Lung (tissue), 12 donors: ENCODE results near the gene DENND1B. TPM values are rescaled to one million over a fixed set of nuclear protein-coding genes. Genes with fewer than 3 reads are reported as not detected.

Experiments
- ATAC-seq: fragments of 200-7000 bp; cut with Tn5 transposase; one replicate; pipeline ENCODE4 v1.9.1; 2020; ENCODE audit warnings: moderate number of reproducible peaks; ENCODE audit not compliant: insufficient read depth, low FRiP score
- DNase-seq, 3 donors: peaks; one replicate each; pipeline ENCODE4 v3.0.0-alpha.2; 2013 to 2017
- H3K27ac ChIP-seq, 2 donors: one replicate each; pipeline ENCODE4 v1.5.1; 2013; ENCODE audit warnings: mild to moderate bottlenecking in 2 of 2, moderate library complexity in 2 of 2, control low read depth in 1 of 2, inconsistent platforms in 1 of 2, low read depth in 1 of 2, low read length in 1 of 2
- H3K27me3 ChIP-seq, 3 donors: one replicate each; pipeline ENCODE4 v1.5.1; 2013; ENCODE audit warnings: low read length in 2 of 3; ENCODE audit not compliant: control insufficient read depth in 3 of 3, insufficient read depth in 3 of 3
- H3K36me3 ChIP-seq, 4 donors: one replicate each; pipeline ENCODE4 v1.5.1; 2013; ENCODE audit warnings: low read length in 4 of 4, mild to moderate bottlenecking in 1 of 4, moderate library complexity in 1 of 4; ENCODE audit not compliant: control insufficient read depth in 4 of 4, insufficient read depth in 4 of 4
- H3K4me1 ChIP-seq, 5 donors: one replicate each; pipeline ENCODE4 v1.5.1; 2013; ENCODE audit warnings: low read length in 5 of 5, mild to moderate bottlenecking in 2 of 5, moderate library complexity in 1 of 5; ENCODE audit not compliant: control insufficient read depth in 5 of 5, insufficient read depth in 5 of 5
- H3K4me3 ChIP-seq: one replicate; pipeline ENCODE4 v1.5.1; 2013; ENCODE audit warnings: mild to moderate bottlenecking, control low read depth, moderate library complexity
- H3K9ac ChIP-seq, 2 donors: one replicate each; pipeline ENCODE4 v1.5.1; 2013; ENCODE audit warnings: low read length in 2 of 2, control low read depth in 1 of 2; ENCODE audit not compliant: insufficient read depth in 1 of 2
- H3K9me3 ChIP-seq, 4 donors: one replicate each; pipeline ENCODE4 v1.5.1; 2013; ENCODE audit warnings: low read length in 3 of 4, mild to moderate bottlenecking in 1 of 4, moderate library complexity in 1 of 4; ENCODE audit not compliant: control insufficient read depth in 4 of 4, insufficient read depth in 3 of 4
- WGBS, 2 donors: extraction: QIAGEN DNeasy Blood & Tissue Kit; methylation state at CpG; one replicate each; pipeline ENCODE4 v1.1.7; 2013; 5-methylcytosine and 5-hydroxymethylcytosine counted together
- polyA plus RNA-seq, 2 donors: library from polyadenylated mRNA; stranded (reverse); fragments of 200-250 nt; gene quantifications; one replicate each; pipeline ENCODE4 v1.2.1, GENCODE V29; 2013
- total RNA-seq, 2 donors: library from RNA; depleted of rRNA in 1 of 2; stranded (reverse); fragments of >200 nt in 1 of 2; gene quantifications; one replicate each; pipeline ENCODE4 v1.2.1, GENCODE V29; 2014 to 2021
- TF ChIP-seq, protein P1 (sequence below): IDR thresholded peaks from 2 replicates; pipeline ENCODE4 v1.5.1; 2012; ENCODE audit warnings: mild to moderate bottlenecking; ENCODE audit errors: control extremely low read depth, extremely low read depth
- donor health status: control.
- donor health status: control.
- donor health status: Bipolar disorder and iron deficiency.
- donor health status: healthy.
- donor health status: DM: yes; HTN: yes; CAD: no.

Gene DENND1B
- total and polyA plus RNA-seq, 4 donors = 2.7 to 41.0 (median 10.1) TPM

DNA sequence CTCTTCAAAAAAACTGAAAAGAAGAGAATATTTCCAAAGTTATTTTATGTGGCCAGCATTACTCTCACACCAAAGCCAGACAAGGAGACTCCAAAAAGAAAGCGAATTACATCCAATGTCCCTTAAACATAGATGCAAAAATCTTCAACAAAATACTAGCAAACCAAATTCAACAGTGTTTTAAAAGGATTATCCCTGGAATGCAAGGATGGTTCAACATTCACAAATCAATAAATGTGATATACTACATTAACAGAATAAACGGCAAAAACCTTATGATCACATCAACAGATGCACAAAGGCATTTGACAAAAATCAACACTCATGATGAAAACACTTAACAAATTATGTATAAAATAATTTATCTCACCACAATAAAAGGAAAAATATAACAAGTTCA is 207.8 kb downstream of the DENND1B start:
- ATAC-seq (no peak), DNase-seq (peak in 1 of 3 donors; percentile 2)
- WGBS, 2 donors = 96 to 99% methylated on average over 2 of the region's 2 CpGs
- Histone ChIP-seq H3K4me1 (no peaks in the 10 kb centered on the region), H3K9ac (no peak overlapping the region), H3K4me3 (no peak overlapping the region), H3K27me3 (no peaks in the 10 kb centered on the region), H3K36me3 (peaks cover 0 to 6% (median 1%) of the 10 kb centered on the region in 4 donors), H3K27ac (no peak overlapping the region), H3K9me3 (peaks cover 0 to 7% (median 3%) of the 10 kb centered on the region in 4 donors)
- TF ChIP-seq, protein P1, sequence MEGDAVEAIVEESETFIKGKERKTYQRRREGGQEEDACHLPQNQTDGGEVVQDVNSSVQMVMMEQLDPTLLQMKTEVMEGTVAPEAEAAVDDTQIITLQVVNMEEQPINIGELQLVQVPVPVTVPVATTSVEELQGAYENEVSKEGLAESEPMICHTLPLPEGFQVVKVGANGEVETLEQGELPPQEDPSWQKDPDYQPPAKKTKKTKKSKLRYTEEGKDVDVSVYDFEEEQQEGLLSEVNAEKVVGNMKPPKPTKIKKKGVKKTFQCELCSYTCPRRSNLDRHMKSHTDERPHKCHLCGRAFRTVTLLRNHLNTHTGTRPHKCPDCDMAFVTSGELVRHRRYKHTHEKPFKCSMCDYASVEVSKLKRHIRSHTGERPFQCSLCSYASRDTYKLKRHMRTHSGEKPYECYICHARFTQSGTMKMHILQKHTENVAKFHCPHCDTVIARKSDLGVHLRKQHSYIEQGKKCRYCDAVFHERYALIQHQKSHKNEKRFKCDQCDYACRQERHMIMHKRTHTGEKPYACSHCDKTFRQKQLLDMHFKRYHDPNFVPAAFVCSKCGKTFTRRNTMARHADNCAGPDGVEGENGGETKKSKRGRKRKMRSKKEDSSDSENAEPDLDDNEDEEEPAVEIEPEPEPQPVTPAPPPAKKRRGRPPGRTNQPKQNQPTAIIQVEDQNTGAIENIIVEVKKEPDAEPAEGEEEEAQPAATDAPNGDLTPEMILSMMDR = no peak

- WGBS, 2 donors = 94 to 96% methylated on average over 2 of the region's 2 CpGs
- H3K27me3 ChIP-seq = no peaks in the 10 kb centered on the region
- H3K9ac ChIP-seq = no peak overlapping the region
- TF ChIP-seq, protein P1 = no peak
- H3K4me1 ChIP-seq = peaks cover 0 to 3% (median 0%) of the 10 kb centered on the region in 5 donors
- H3K9me3 ChIP-seq = peaks cover 0 to 3% (median 0%) of the 10 kb centered on the region in 4 donors
- no peak overlapping the region for H3K27ac ChIP-seq
- DNase-seq (no peak), ATAC-seq (no peak)
- H3K36me3 ChIP-seq = peaks cover 0 to 5% (median 2%) of the 10 kb centered on the region in 4 donors
- no peak overlapping the region for H3K4me3 ChIP-seq
Observed at GRCh38 chr1:197561041-197561440, 214.2 kb downstream of the DENND1B start.

GRCh38 chr1:197559655-197560054 is 215.6 kb downstream of the DENND1B start:
- no peak overlapping the region for H3K4me3 ChIP-seq
- DNase-seq (no peak), ATAC-seq (no peak)
- peaks cover 0 to 3% (median 0%) of the 10 kb centered on the region in 4 donors for H3K9me3 ChIP-seq
- H3K27me3 ChIP-seq = no peaks in the 10 kb centered on the region
- H3K36me3 ChIP-seq = peaks cover 0 to 5% (median 2%) of the 10 kb centered on the region in 4 donors
- TF ChIP-seq, protein P1 = no peak
- peaks cover 0 to 3% (median 0%) of the 10 kb centered on the region in 5 donors for H3K4me1 ChIP-seq
- 98 to 99% methylated on average over 1 of the region's 1 CpG for WGBS, 2 donors
- no peak overlapping the region for H3K9ac ChIP-seq
- H3K27ac ChIP-seq = no peak overlapping the region

DNA sequence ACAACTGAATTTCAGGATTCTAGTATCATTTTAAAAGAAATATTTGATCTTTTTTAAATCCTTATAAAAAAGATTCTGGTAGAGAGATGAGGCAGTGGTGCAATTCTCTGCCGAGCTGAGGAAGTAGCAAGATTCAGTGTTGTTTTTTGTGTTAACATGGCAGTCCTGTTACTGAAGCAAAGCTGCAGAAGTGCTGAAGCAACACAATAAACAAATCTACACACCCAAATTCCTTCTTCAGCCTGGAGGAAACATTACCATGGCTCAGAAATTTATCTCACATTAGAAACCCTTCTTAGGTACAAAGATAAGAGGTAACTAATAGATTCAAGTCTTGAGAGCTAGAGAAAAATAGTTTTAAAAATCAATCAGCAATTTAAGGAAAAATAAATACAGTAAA is 216.0 kb downstream of the DENND1B start:
- Histone ChIP-seq H3K4me1 (peaks cover 0 to 3% (median 0%) of the 10 kb centered on the region in 5 donors), H3K36me3 (peaks cover 0 to 5% (median 2%) of the 10 kb centered on the region in 4 donors), H3K27me3 (no peaks in the 10 kb centered on the region), H3K9ac (no peak overlapping the region), H3K27ac (no peak overlapping the region), H3K4me3 (no peak overlapping the region), H3K9me3 (peaks cover 0 to 3% (median 0%) of the 10 kb centered on the region in 4 donors)
- 38 to 66% methylated on average over 1 of the region's 1 CpG for WGBS, 2 donors
- no peak for ATAC-seq
- DNase-seq = no peak
- TF ChIP-seq, protein P1 = no peak
